ENCODE measurements around the gene URI1. TPM values are rescaled to one million over a fixed set of nuclear protein-coding genes. Genes with fewer than 3 reads are reported as not detected.

The URI1 gene, protein sequence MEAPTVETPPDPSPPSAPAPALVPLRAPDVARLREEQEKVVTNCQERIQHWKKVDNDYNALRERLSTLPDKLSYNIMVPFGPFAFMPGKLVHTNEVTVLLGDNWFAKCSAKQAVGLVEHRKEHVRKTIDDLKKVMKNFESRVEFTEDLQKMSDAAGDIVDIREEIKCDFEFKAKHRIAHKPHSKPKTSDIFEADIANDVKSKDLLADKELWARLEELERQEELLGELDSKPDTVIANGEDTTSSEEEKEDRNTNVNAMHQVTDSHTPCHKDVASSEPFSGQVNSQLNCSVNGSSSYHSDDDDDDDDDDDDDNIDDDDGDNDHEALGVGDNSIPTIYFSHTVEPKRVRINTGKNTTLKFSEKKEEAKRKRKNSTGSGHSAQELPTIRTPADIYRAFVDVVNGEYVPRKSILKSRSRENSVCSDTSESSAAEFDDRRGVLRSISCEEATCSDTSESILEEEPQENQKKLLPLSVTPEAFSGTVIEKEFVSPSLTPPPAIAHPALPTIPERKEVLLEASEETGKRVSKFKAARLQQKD
- 100 to 1,000 TPM in 1 of 2 donors, 10 to 100 TPM in 1; 71.4 to 104 TPM for total RNA-seq
- 105 TPM for polyA plus RNA-seq (ENCODE audit: insufficient read depth, low read depth, low replicate concordance)
- long read RNA-seq, donor 1, transcript URI1-211 (3 exons, 1,032 nt): minor isoform, 5 of 79 reads
- long read RNA-seq, donor 1, transcript URI1-206 (10 exons, 2,495 nt): minor isoform, 6 of 79 reads
- long read RNA-seq, donor 1, transcript URI1-202 (11 exons, 3,444 nt): major isoform, 10 of 79 reads
- long read RNA-seq, donor 1, partial matches to known transcripts: 57 of 79 reads
- long read RNA-seq, donor 1, other reads (novel, unspliced or antisense): 0 of 79 reads
- long read RNA-seq, donor 2, transcript URI1-202 (11 exons, 3,444 nt): major isoform, 7 of 37 reads
- long read RNA-seq, donor 2, partial matches to known transcripts: 23 of 37 reads
- long read RNA-seq, donor 2, other reads (novel, unspliced or antisense): 0 of 37 reads

DNA sequence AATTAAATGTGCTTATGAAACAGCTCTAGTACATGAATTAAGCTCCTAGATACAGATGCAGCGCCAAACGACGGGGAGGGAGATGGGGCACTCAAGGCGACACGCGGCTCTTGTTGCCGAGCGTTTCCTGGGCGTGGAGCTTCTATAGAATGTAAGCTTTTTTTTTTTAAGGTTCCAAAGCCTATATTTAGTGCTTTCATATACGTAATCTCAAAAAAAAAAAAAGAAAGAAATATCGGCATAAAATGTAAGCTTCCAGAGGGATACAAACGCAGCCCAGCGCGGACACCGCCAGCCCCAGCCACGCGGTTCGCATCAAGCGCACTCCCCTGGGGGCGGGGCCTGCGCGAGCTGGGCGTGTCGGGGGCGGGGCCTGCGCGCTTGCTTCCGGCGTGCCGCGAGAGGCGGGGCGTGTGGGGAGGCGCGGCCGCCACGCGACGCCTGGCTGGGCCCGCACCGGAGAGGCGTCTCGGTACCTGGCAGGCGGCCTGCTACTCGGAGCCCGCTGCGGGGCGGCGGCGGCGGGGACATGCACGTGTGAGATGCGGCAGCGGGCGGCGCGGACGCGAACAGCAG, at the start of gene URI1:
URI1 (plus strand) TSS at position 412 of the 576 bp plus-strand sequence. CDS start 309 bp downstream, outside the sequence.
- TF ChIP-seq, protein P1, sequence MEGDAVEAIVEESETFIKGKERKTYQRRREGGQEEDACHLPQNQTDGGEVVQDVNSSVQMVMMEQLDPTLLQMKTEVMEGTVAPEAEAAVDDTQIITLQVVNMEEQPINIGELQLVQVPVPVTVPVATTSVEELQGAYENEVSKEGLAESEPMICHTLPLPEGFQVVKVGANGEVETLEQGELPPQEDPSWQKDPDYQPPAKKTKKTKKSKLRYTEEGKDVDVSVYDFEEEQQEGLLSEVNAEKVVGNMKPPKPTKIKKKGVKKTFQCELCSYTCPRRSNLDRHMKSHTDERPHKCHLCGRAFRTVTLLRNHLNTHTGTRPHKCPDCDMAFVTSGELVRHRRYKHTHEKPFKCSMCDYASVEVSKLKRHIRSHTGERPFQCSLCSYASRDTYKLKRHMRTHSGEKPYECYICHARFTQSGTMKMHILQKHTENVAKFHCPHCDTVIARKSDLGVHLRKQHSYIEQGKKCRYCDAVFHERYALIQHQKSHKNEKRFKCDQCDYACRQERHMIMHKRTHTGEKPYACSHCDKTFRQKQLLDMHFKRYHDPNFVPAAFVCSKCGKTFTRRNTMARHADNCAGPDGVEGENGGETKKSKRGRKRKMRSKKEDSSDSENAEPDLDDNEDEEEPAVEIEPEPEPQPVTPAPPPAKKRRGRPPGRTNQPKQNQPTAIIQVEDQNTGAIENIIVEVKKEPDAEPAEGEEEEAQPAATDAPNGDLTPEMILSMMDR (IDR thresholded peaks at IDR 0.05): no peak
- no peak for TF ChIP-seq POLR2A (IDR thresholded peaks at IDR 0.05)
- DNase-seq: peak; percentile 94
- H3K27ac ChIP-seq: peak within 1 kb of the TSS; percentile 75 to 80
- H3K36me3 ChIP-seq (ENCODE audit: low read depth, missing control alignments): no peaks in the 10 kb centered on the region
- no peaks in the 10 kb centered on the region for H3K27me3 ChIP-seq
- peaks cover 5% of the 10 kb centered on the region for H3K4me1 ChIP-seq
- H3K9me3 ChIP-seq: no peaks in the 10 kb centered on the region
- WGBS, 2 donors: 0 to 1% methylated on average over 31 to 37 of the region's 59 CpGs
- H3K4me3 ChIP-seq: peak within 1 kb of the TSS; percentile 77 to 84
- intact Hi-C loops (cut with DNase I; ENCODE audit: low total_unique reads): no loop called here

DNA sequence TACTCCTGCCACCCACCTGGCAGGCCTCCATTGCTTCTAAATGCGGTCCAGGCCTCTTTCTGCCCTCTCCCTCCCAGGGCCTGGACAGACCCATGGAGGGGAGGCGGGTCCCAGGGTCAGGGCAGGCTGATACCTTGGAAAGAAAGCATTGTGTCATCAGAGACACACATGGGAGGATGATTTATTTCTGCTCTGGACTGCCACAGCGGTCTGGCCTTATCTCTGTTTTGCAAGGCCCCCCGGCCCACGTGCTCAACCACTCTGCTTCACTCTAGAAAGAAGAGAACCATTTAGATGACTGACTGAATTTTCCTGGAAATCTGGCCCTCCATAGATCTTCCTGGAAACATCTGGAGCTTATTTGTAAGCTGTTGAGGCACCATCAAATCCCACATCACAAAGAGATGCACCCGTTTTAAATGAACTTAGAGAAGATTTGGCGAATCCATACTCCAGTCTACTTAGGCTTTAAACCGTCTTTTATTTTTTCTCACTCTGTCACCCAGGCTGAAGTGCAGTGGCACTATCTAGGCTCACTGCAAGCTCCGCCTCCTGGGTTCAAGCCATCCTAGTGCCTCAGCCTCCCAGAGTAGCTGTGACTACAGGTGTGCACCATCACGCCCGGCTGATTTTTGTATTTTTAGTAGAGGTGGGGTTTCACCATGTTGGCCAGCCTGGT, 48.3 kb upstream of the URI1 start:
- intact Hi-C loops (cut with DNase I; ENCODE audit: low total_unique reads): no loop called here
- Histone ChIP-seq H3K27me3 (no peaks in the 10 kb centered on the region), H3K27ac (no peak overlapping the region), H3K4me1 (no peaks in the 10 kb centered on the region), H3K36me3 (ENCODE audit: low read depth, missing control alignments) (no peaks in the 10 kb centered on the region), H3K9me3 (no peaks in the 10 kb centered on the region), H3K4me3 (no peak overlapping the region)
- WGBS, 2 donors: 67 to 76% methylated on average over 10 to 11 of the region's 11 CpGs
- no peak for DNase-seq
- TF ChIP-seq, protein P1 (IDR thresholded peaks at IDR 0.05): no peak
- no peak for TF ChIP-seq POLR2A (IDR thresholded peaks at IDR 0.05)

DNA sequence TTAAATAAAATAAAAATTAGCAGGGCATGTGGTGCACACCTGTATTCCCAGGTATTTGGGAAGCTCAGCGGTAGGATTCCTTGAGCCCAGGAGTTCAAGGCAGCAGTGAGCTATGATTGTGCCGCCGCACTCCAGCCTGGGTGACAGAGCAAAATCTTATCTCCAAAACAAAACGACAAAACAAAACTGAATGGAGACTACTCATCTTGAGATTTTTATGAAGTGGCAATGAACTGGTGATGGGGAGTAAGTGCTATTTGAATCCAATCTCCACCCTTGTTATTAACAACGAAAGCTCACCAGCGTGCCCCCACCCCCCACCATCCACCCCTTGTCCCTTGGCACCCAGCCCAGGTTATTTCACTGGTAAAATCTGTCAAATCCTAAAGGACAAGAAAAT, 45.2 kb upstream of the URI1 start:
- 56 to 73% methylated on average over 6 of the region's 6 CpGs for WGBS, 2 donors
- no peaks in the 10 kb centered on the region for H3K4me1 ChIP-seq
- H3K4me3 ChIP-seq: no peak overlapping the region
- intact Hi-C loops (cut with DNase I; ENCODE audit: low total_unique reads): no loop called here
- H3K27ac ChIP-seq: no peak overlapping the region
- H3K36me3 ChIP-seq (ENCODE audit: low read depth, missing control alignments): no peaks in the 10 kb centered on the region
- TF ChIP-seq, protein P1 (IDR thresholded peaks at IDR 0.05): no peak
- TF ChIP-seq POLR2A (IDR thresholded peaks at IDR 0.05): no peak
- DNase-seq: no peak
- no peaks in the 10 kb centered on the region for H3K27me3 ChIP-seq
- no peaks in the 10 kb centered on the region for H3K9me3 ChIP-seq

DNA sequence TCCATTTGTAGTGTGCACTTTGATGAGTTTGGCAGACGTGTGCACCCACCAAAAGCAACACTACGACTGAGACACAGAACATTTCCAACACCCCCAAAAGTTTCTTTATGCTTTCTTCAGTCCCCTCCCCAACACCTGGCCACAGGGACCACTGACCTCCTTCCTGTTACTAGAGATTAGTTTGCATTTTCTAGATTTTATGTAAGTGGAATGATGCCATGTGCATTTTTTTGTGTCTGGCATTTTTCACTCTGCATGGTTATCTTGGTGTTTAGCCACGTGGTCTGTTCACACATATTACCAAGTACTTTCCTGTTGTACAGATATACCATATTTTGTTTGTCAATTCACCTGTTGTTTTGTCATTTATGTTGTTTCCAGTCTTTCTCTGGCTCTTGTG, 44.6 kb upstream of the URI1 start:
- DNase-seq: no peak
- H3K4me3 ChIP-seq: no peak overlapping the region
- TF ChIP-seq POLR2A (IDR thresholded peaks at IDR 0.05): no peak
- TF ChIP-seq, protein P1 (IDR thresholded peaks at IDR 0.05): no peak
- H3K27me3 ChIP-seq: no peaks in the 10 kb centered on the region
- no peaks in the 10 kb centered on the region for H3K4me1 ChIP-seq
- H3K9me3 ChIP-seq: no peaks in the 10 kb centered on the region
- no peak overlapping the region for H3K27ac ChIP-seq
- H3K36me3 ChIP-seq (ENCODE audit: low read depth, missing control alignments): no peaks in the 10 kb centered on the region
- intact Hi-C loops (cut with DNase I; ENCODE audit: low total_unique reads): no loop called here
- WGBS, 2 donors: 69 to 71% methylated on average over 3 of the region's 3 CpGs
